SK-N-SH (cell line): ENCODE results near the gene REEP1. TPM values are rescaled to one million over a fixed set of nuclear protein-coding genes. Genes with fewer than 3 reads are reported as not detected.

Experiments used
- CTCF ChIA-PET: fragments of 300-600, 350-600 bp; formaldehyde crosslinking; extraction: SDS; loops from one replicate; lab custom pipeline; 2021; lab: Yijun Ruan, JAX
- POLR2A ChIA-PET: fragments of 350-600 bp; sonication (Branson Sonifier 250); formaldehyde crosslinking; extraction: SDS; loops from one replicate; lab custom pipeline; 2020; ENCODE audit warnings: antibody characterized with exemption, inconsistent platforms; lab: Yijun Ruan, JAX
- DNase-seq: peaks from one replicate; pipeline ENCODE4 v3.0.0; 2012
- H2AFZ ChIP-seq: fragments of 200-600 bp; sonication (generic); 2 replicates; pipeline ENCODE4 v1.8.1; 2016; ENCODE audit warnings: antibody characterized with exemption, mild to moderate bottlenecking, low read depth
- H3F3A ChIP-seq: fragments of 200-600 bp; sonication (generic); replicated peaks from 2 replicates; pipeline ENCODE3; 2016; ENCODE audit warnings: antibody characterized with exemption, mild to moderate bottlenecking; ENCODE audit not compliant: insufficient read depth
- H3K27ac ChIP-seq, 2 experiments: fragments of 200-500 bp in 1 of 2; fragments of 200-600 bp in 1 of 2; sonication (Bioruptor generic) in 1 of 2; sonication (generic), shearing (Covaris generic) in 1 of 2; 2 replicates each; pipeline versions ENCODE4 v1.5.1 to v1.6.1; 2014 to 2016; ENCODE audit warnings: low read depth in 2 of 2, inconsistent platforms in 1 of 2, low read length in 1 of 2, mild to moderate bottlenecking in 1 of 2, mixed read lengths in 1 of 2
- H3K27me3 ChIP-seq: fragments of 200-600 bp; sonication (generic), shearing (Covaris generic); 2 replicates; pipeline ENCODE4 v1.6.1; 2016; ENCODE audit warnings: mixed run types; ENCODE audit not compliant: insufficient read depth
- H3K36me3 ChIP-seq, 2 experiments: fragments of 200-500 bp in 1 of 2; fragments of 200-600 bp in 1 of 2; sonication (Bioruptor generic) in 1 of 2; sonication (generic) in 1 of 2; replicated peaks in 1 of 2; 2 replicates each; pipeline versions ENCODE3 to v1.5.1; 2014 to 2016; ENCODE audit warnings: low read length in 1 of 2, mild to moderate bottlenecking in 1 of 2; ENCODE audit not compliant: insufficient read depth in 2 of 2, control insufficient read depth in 1 of 2
- H3K4me1 ChIP-seq, 2 experiments: fragments of 200-500 bp in 1 of 2; fragments of 200-600 bp in 1 of 2; sonication (Bioruptor generic) in 1 of 2; sonication (generic), shearing (Covaris generic) in 1 of 2; 2 replicates each; pipeline versions ENCODE4 v1.5.1 to v1.6.1; 2014 to 2016; ENCODE audit warnings: low read depth in 1 of 2, low read length in 1 of 2, mixed run types in 1 of 2; ENCODE audit not compliant: insufficient read depth in 2 of 2, control insufficient read depth in 1 of 2
- H3K4me2 ChIP-seq: fragments of 200-600 bp; sonication (generic), shearing (Covaris generic); 2 replicates; pipeline ENCODE4 v1.6.1; 2017; ENCODE audit warnings: mixed run types
- H3K4me3 ChIP-seq, 2 experiments: fragments of 200-500 bp in 1 of 2; fragments of 200-600 bp in 1 of 2; sonication (Bioruptor generic) in 1 of 2; sonication (generic), shearing (Covaris generic) in 1 of 2; 2 replicates each; pipeline versions ENCODE4 v1.5.1 to v1.8.1; 2014 to 2016; ENCODE audit warnings: low read depth in 2 of 2, inconsistent platforms in 1 of 2, low read length in 1 of 2, mild to moderate bottlenecking in 1 of 2, mixed read lengths in 1 of 2, moderate library complexity in 1 of 2
- H3K79me2 ChIP-seq: fragments of 200-600 bp; sonication (generic); 2 replicates; pipeline ENCODE4 v1.8.1; 2017; ENCODE audit warnings: mild to moderate bottlenecking; ENCODE audit not compliant: insufficient read depth
- H3K9ac ChIP-seq: fragments of 200-600 bp; sonication (generic); 2 replicates; pipeline ENCODE4 v1.6.1; 2017; ENCODE audit warnings: mixed run types
- H3K9me2 ChIP-seq: fragments of 200-600 bp; sonication (generic); 2 replicates; pipeline ENCODE4 v1.6.1; 2017; ENCODE audit warnings: mixed run types
- H3K9me3 ChIP-seq: fragments of 200-600 bp; sonication (generic); 2 replicates; pipeline ENCODE4 v1.6.1; 2017; ENCODE audit warnings: mixed run types, mild to moderate bottlenecking, moderate library complexity
- H4K20me1 ChIP-seq: fragments of 200-600 bp; sonication (generic); 2 replicates; pipeline ENCODE4 v1.6.1; 2017; ENCODE audit warnings: mild to moderate bottlenecking, mixed run types; ENCODE audit not compliant: insufficient read depth
- CHD2 ChIP-seq: fragments of 150-350 bp; IDR thresholded peaks from 2 replicates; pipeline ENCODE4 v1.6.1; 2018; ENCODE audit warnings: low read length; ENCODE audit not compliant: partially characterized antibody
- EP300 ChIP-seq, 2 experiments: IDR thresholded peaks; 2 replicates each; pipeline versions ENCODE4 v1.4.0 to v1.6.1; 2012; ENCODE audit warnings: borderline replicate concordance in 1 of 2, low read depth in 1 of 2, low read length in 1 of 2
- EZH2phosphoT487 ChIP-seq: fragments of 200-600 bp; sonication (generic); IDR thresholded peaks from 2 replicates; pipeline ENCODE4 v1.6.1; 2017; ENCODE audit warnings: low read depth, mixed run types, mild to moderate bottlenecking, antibody characterized with exemption, moderate library complexity, borderline replicate concordance
- FOXJ3 ChIP-seq: sonication (generic); formaldehyde crosslinking; IDR thresholded peaks from 2 replicates; pipeline ENCODE4 v1.5.1; 2020; ENCODE audit warnings: mild to moderate bottlenecking, missing genetic modification reagents
- FOXM1 ChIP-seq: IDR thresholded peaks from 2 replicates; pipeline ENCODE4 v1.4.0; 2012; ENCODE audit warnings: low read depth, mild to moderate bottlenecking
- IRF3 ChIP-seq: fragments of 150-350 bp; IDR thresholded peaks from 2 replicates; pipeline ENCODE4 v1.6.1; 2016; ENCODE audit warnings: mild to moderate bottlenecking, low read depth, low read length
- JUND ChIP-seq: IDR thresholded peaks from 2 replicates; pipeline ENCODE4 v1.4.0; 2012
- NFIC ChIP-seq: IDR thresholded peaks from 2 replicates; pipeline ENCODE4 v1.4.0; 2012; ENCODE audit warnings: borderline replicate concordance
- RAD21 ChIP-seq: IDR thresholded peaks from 2 replicates; pipeline ENCODE4 v1.6.1; 2012; ENCODE audit warnings: mild to moderate bottlenecking, low read length
- RXRA ChIP-seq: IDR thresholded peaks from 2 replicates; pipeline ENCODE4 v1.4.0; 2012; ENCODE audit warnings: low read depth, mild to moderate bottlenecking, borderline replicate concordance
- SMC3 ChIP-seq: IDR thresholded peaks from 2 replicates; pipeline ENCODE4 v1.6.1; 2012; ENCODE audit warnings: low read depth, low read length, improper control_type of control experiment
- TEAD4 ChIP-seq: IDR thresholded peaks from 2 replicates; pipeline ENCODE4 v1.4.0; 2012; ENCODE audit warnings: mild to moderate bottlenecking, borderline replicate concordance; ENCODE audit not compliant: insufficient read depth
- USF1 ChIP-seq: IDR thresholded peaks from 2 replicates; pipeline ENCODE4 v1.4.0; 2012; ENCODE audit warnings: low read depth, borderline replicate concordance
- USF2 ChIP-seq: fragments of 150-350 bp; IDR thresholded peaks from 2 replicates; pipeline ENCODE4 v1.6.1; 2017; ENCODE audit warnings: antibody characterized with exemption, low read length, low read depth, borderline replicate concordance
- YY1 ChIP-seq: IDR thresholded peaks from 2 replicates; pipeline ENCODE4 v1.4.0; 2012; ENCODE audit warnings: low read depth, mild to moderate bottlenecking
- WGBS: methylation state at CpG from one replicate; pipeline ENCODE4 v1.1.6; 2017; ENCODE audit warnings: low lambda C conversion rate; 5-methylcytosine and 5-hydroxymethylcytosine counted together
- polyA plus RNA-seq, 3 experiments: library from polyadenylated mRNA; depleted of rRNA; stranded (reverse); fragments of >200 nt; gene quantifications; 2 replicates each; pipeline ENCODE4 v1.2.3, GENCODE V29; 2012

REEP1 gene
- polyA plus RNA-seq, 1 of the 3 experiments (the other 2 are of a cell fraction): 0.13 TPM

- Histone ChIP-seq H2AFZ (no peak overlapping the region; the same call in 1 of the 2 replicates), H3K9me2 (no peaks in the 10 kb centered on the region), H3K4me3 (no peak overlapping the region), H3K36me3 (peaks cover 2 to 13% of the 10 kb centered on the region in 2 experiments), H3K4me1 (peaks cover under 1 to 19% of the 10 kb centered on the region in 2 experiments; a peak in 3 of 4 replicates), H3K79me2 (no peaks in the 10 kb centered on the region), H3F3A (no peaks in the 10 kb centered on the region), H3K27me3 (no peaks in the 10 kb centered on the region), H3K9me3 (no peaks in the 10 kb centered on the region), H3K27ac (no peak overlapping the region), H3K9ac (no peak overlapping the region), H3K4me2 (no peak overlapping the region), H4K20me1 (no peaks in the 10 kb centered on the region)
- TF ChIP-seq IRF3 (no peak), EP300 (IDR thresholded peaks at IDR 0.05; ENCODE audit: borderline replicate concordance in 1 of 2, low read depth in 1 of 2, low read length in 1 of 2) (no peak), FOXJ3 (CRISPR knock-in tag) (no peak), USF2 (no peak), RXRA (no peak), USF1 (no peak), RAD21 (no peak), TEAD4 (no peak), EZH2phosphoT487 (no peak), NFIC (no peak), SMC3 (no peak), YY1 (no peak), CHD2 (no peak), JUND (no peak), FOXM1 (no peak)
- POLR2A ChIA-PET: no interaction called here
- no peak for DNase-seq
- CTCF ChIA-PET: no interaction called here
- 97% methylated on average over 4 of the region's 4 CpGs for WGBS
Measured at GRCh38 chr2:86218124-86218523, 119.3 kb downstream of the REEP1 start.
